ENCODE data around the gene RBBP6.

RBBP6 gene

GRCh38 chr16:24507959-24508480, 31.3 kb upstream of the RBBP6 start:
- H3K4me3 ChIP-seq (ENCODE audit: low read length in 2 of 2), result no peak overlapping the region
- peaks cover 0 to 2% of the 10 kb centered on the region in 2 donors for H3K27me3 ChIP-seq (ENCODE audit: control insufficient read depth in 1 of 2, insufficient read depth in 2 of 2, low read length in 2 of 2)
- no peaks in the 10 kb centered on the region for H3K36me3 ChIP-seq (ENCODE audit: control insufficient read depth in 2 of 2, insufficient read depth in 2 of 2, low read length in 2 of 2)
- H3K27ac ChIP-seq (ENCODE audit: low read length), result no peak overlapping the region
- no peaks in the 10 kb centered on the region for H3K9me3 ChIP-seq (ENCODE audit: control insufficient read depth in 2 of 2, low read length in 2 of 2)
- no peak overlapping the region for H3K9ac ChIP-seq (ENCODE audit: low read length in 2 of 2)
- H3K4me1 ChIP-seq (ENCODE audit: control insufficient read depth, insufficient read depth, low read length), result peaks cover 3% of the 10 kb centered on the region

- Histone ChIP-seq H3K4me3 (ENCODE audit: low read length in 2 of 2) (no peak overlapping the region), H3K9me3 (ENCODE audit: control insufficient read depth in 2 of 2, low read length in 2 of 2) (no peaks in the 10 kb centered on the region), H3K27me3 (ENCODE audit: control insufficient read depth in 1 of 2, insufficient read depth in 2 of 2, low read length in 2 of 2) (peaks cover 0 to 2% of the 10 kb centered on the region in 2 donors), H3K27ac (ENCODE audit: low read length) (no peak overlapping the region), H3K36me3 (ENCODE audit: control insufficient read depth in 2 of 2, insufficient read depth in 2 of 2, low read length in 2 of 2) (no peaks in the 10 kb centered on the region), H3K9ac (ENCODE audit: low read length in 2 of 2) (no peak overlapping the region), H3K4me1 (ENCODE audit: control insufficient read depth, insufficient read depth, low read length) (peaks cover 3% of the 10 kb centered on the region)
Measured at GRCh38 chr16:24508614-24509013, 30.8 kb upstream of the RBBP6 start.

- Histone ChIP-seq H3K27ac (ENCODE audit: low read length) (no peak overlapping the region), H3K9me3 (ENCODE audit: control insufficient read depth in 2 of 2, low read length in 2 of 2) (no peaks in the 10 kb centered on the region), H3K36me3 (ENCODE audit: control insufficient read depth in 2 of 2, insufficient read depth in 2 of 2, low read length in 2 of 2) (no peaks in the 10 kb centered on the region), H3K9ac (ENCODE audit: low read length in 2 of 2) (no peak overlapping the region), H3K27me3 (ENCODE audit: control insufficient read depth in 1 of 2, insufficient read depth in 2 of 2, low read length in 2 of 2) (peaks cover 0 to 2% of the 10 kb centered on the region in 2 donors), H3K4me3 (ENCODE audit: low read length in 2 of 2) (no peak overlapping the region), H3K4me1 (ENCODE audit: control insufficient read depth, insufficient read depth, low read length) (peaks cover 2% of the 10 kb centered on the region)
Measured at GRCh38 chr16:24509536-24509935, 29.8 kb upstream of the RBBP6 start.

- Histone ChIP-seq H3K36me3 (ENCODE audit: control insufficient read depth in 2 of 2, insufficient read depth in 2 of 2, low read length in 2 of 2) (no peaks in the 10 kb centered on the region), H3K4me3 (ENCODE audit: low read length in 2 of 2) (no peak overlapping the region), H3K9me3 (ENCODE audit: control insufficient read depth in 2 of 2, low read length in 2 of 2) (no peaks in the 10 kb centered on the region), H3K9ac (ENCODE audit: low read length in 2 of 2) (no peak overlapping the region), H3K4me1 (ENCODE audit: control insufficient read depth, insufficient read depth, low read length) (no peaks in the 10 kb centered on the region), H3K27ac (ENCODE audit: low read length) (no peak overlapping the region), H3K27me3 (ENCODE audit: control insufficient read depth in 1 of 2, insufficient read depth in 2 of 2, low read length in 2 of 2) (peaks cover 0 to 2% of the 10 kb centered on the region in 2 donors)
Measured at GRCh38 chr16:24511174-24511573, 28.2 kb upstream of the RBBP6 start.

GRCh38 chr16:24511792-24512191, 27.6 kb upstream of the RBBP6 start:
- Histone ChIP-seq H3K36me3 (ENCODE audit: control insufficient read depth in 2 of 2, insufficient read depth in 2 of 2, low read length in 2 of 2) (no peaks in the 10 kb centered on the region), H3K9me3 (ENCODE audit: control insufficient read depth in 2 of 2, low read length in 2 of 2) (no peaks in the 10 kb centered on the region), H3K27ac (ENCODE audit: low read length) (no peak overlapping the region), H3K4me3 (ENCODE audit: low read length in 2 of 2) (no peak overlapping the region), H3K4me1 (ENCODE audit: control insufficient read depth, insufficient read depth, low read length) (no peaks in the 10 kb centered on the region), H3K9ac (ENCODE audit: low read length in 2 of 2) (no peak overlapping the region), H3K27me3 (ENCODE audit: control insufficient read depth in 1 of 2, insufficient read depth in 2 of 2, low read length in 2 of 2) (peaks cover 0 to 2% of the 10 kb centered on the region in 2 donors)

GRCh38 chr16:24514096-24514495, 25.3 kb upstream of the RBBP6 start:
- no peaks in the 10 kb centered on the region for H3K9me3 ChIP-seq (ENCODE audit: control insufficient read depth in 2 of 2, low read length in 2 of 2)
- no peak overlapping the region for H3K9ac ChIP-seq (ENCODE audit: low read length in 2 of 2)
- H3K4me1 ChIP-seq (ENCODE audit: control insufficient read depth, insufficient read depth, low read length), result no peaks in the 10 kb centered on the region
- H3K36me3 ChIP-seq (ENCODE audit: control insufficient read depth in 2 of 2, insufficient read depth in 2 of 2, low read length in 2 of 2), result no peaks in the 10 kb centered on the region
- H3K27ac ChIP-seq (ENCODE audit: low read length), result no peak overlapping the region
- H3K27me3 ChIP-seq (ENCODE audit: control insufficient read depth in 1 of 2, insufficient read depth in 2 of 2, low read length in 2 of 2), result no peaks in the 10 kb centered on the region
- H3K4me3 ChIP-seq (ENCODE audit: low read length in 2 of 2), result no peak overlapping the region

- Histone ChIP-seq H3K36me3 (ENCODE audit: control insufficient read depth in 2 of 2, insufficient read depth in 2 of 2, low read length in 2 of 2) (no peaks in the 10 kb centered on the region), H3K9me3 (ENCODE audit: control insufficient read depth in 2 of 2, low read length in 2 of 2) (no peaks in the 10 kb centered on the region), H3K27me3 (ENCODE audit: control insufficient read depth in 1 of 2, insufficient read depth in 2 of 2, low read length in 2 of 2) (no peaks in the 10 kb centered on the region), H3K4me1 (ENCODE audit: control insufficient read depth, insufficient read depth, low read length) (no peaks in the 10 kb centered on the region), H3K9ac (ENCODE audit: low read length in 2 of 2) (no peak overlapping the region), H3K27ac (ENCODE audit: low read length) (no peak overlapping the region), H3K4me3 (ENCODE audit: low read length in 2 of 2) (no peak overlapping the region)
Measured at GRCh38 chr16:24515186-24515585, 24.2 kb upstream of the RBBP6 start.

- H3K9ac ChIP-seq (ENCODE audit: low read length in 2 of 2), result peak overlapping the region; percentile 21 to 26
Measured at GRCh38 chr16:24516900-24517669, 22.3 kb upstream of the RBBP6 start.

GRCh38 chr16:24518498-24518897, 20.9 kb upstream of the RBBP6 start:
- Histone ChIP-seq H3K36me3 (ENCODE audit: control insufficient read depth in 2 of 2, insufficient read depth in 2 of 2, low read length in 2 of 2) (no peaks in the 10 kb centered on the region), H3K27ac (ENCODE audit: low read length) (no peak overlapping the region), H3K4me3 (ENCODE audit: low read length in 2 of 2) (no peak overlapping the region), H3K9me3 (ENCODE audit: control insufficient read depth in 2 of 2, low read length in 2 of 2) (no peaks in the 10 kb centered on the region), H3K9ac (ENCODE audit: low read length in 2 of 2) (no peak overlapping the region), H3K4me1 (ENCODE audit: control insufficient read depth, insufficient read depth, low read length) (no peaks in the 10 kb centered on the region), H3K27me3 (ENCODE audit: control insufficient read depth in 1 of 2, insufficient read depth in 2 of 2, low read length in 2 of 2) (no peaks in the 10 kb centered on the region)

More at GRCh38 chr16:24516900-24517669, 22.3 kb upstream of the RBBP6 start:
- Histone ChIP-seq H3K4me1 (ENCODE audit: control insufficient read depth, insufficient read depth, low read length) (no peaks in the 10 kb centered on the region), H3K4me3 (ENCODE audit: low read length in 2 of 2) (peak overlapping the region; percentile 41 to 52), H3K27me3 (ENCODE audit: control insufficient read depth in 1 of 2, insufficient read depth in 2 of 2, low read length in 2 of 2) (no peaks in the 10 kb centered on the region), H3K36me3 (ENCODE audit: control insufficient read depth in 2 of 2, insufficient read depth in 2 of 2, low read length in 2 of 2) (no peaks in the 10 kb centered on the region), H3K27ac (ENCODE audit: low read length) (no peak overlapping the region), H3K9me3 (ENCODE audit: control insufficient read depth in 2 of 2, low read length in 2 of 2) (no peaks in the 10 kb centered on the region)

- H3K4me1 ChIP-seq (ENCODE audit: control insufficient read depth, insufficient read depth, low read length), result no peaks in the 10 kb centered on the region
Measured at GRCh38 chr16:24520983-24521382, 18.4 kb upstream of the RBBP6 start.

GRCh38 chr16:24522751-24523150, 16.6 kb upstream of the RBBP6 start:
- no peak overlapping the region for H3K4me3 ChIP-seq (ENCODE audit: low read length in 2 of 2)
- H3K27ac ChIP-seq (ENCODE audit: low read length), result no peak overlapping the region
- no peak overlapping the region for H3K9ac ChIP-seq (ENCODE audit: low read length in 2 of 2)
- H3K36me3 ChIP-seq (ENCODE audit: control insufficient read depth in 2 of 2, insufficient read depth in 2 of 2, low read length in 2 of 2), result no peaks in the 10 kb centered on the region
- no peaks in the 10 kb centered on the region for H3K9me3 ChIP-seq (ENCODE audit: control insufficient read depth in 2 of 2, low read length in 2 of 2)
- H3K4me1 ChIP-seq (ENCODE audit: control insufficient read depth, insufficient read depth, low read length), result no peaks in the 10 kb centered on the region
- H3K27me3 ChIP-seq (ENCODE audit: control insufficient read depth in 1 of 2, insufficient read depth in 2 of 2, low read length in 2 of 2), result peaks cover 0 to 2% of the 10 kb centered on the region in 2 donors

More at GRCh38 chr16:24520983-24521382, 18.4 kb upstream of the RBBP6 start:
- Histone ChIP-seq H3K4me3 (ENCODE audit: low read length in 2 of 2) (no peak overlapping the region), H3K9me3 (ENCODE audit: control insufficient read depth in 2 of 2, low read length in 2 of 2) (no peaks in the 10 kb centered on the region), H3K9ac (ENCODE audit: low read length in 2 of 2) (no peak overlapping the region), H3K27ac (ENCODE audit: low read length) (no peak overlapping the region), H3K36me3 (ENCODE audit: control insufficient read depth in 2 of 2, insufficient read depth in 2 of 2, low read length in 2 of 2) (no peaks in the 10 kb centered on the region), H3K27me3 (ENCODE audit: control insufficient read depth in 1 of 2, insufficient read depth in 2 of 2, low read length in 2 of 2) (peaks cover 0 to 2% of the 10 kb centered on the region in 2 donors)
